GM12873 (cell line): ENCODE data around the gene CCNI.

Experiments used
- CTCF ChIP-seq: IDR thresholded peaks from 2 replicates; pipeline ENCODE4 v1.5.1; 2012; ENCODE audit warnings: low read depth, mild to moderate bottlenecking, moderate library complexity, low read length, control low read depth; ENCODE audit not compliant: insufficient read depth; ENCODE audit errors: missing control alignments

Gene CCNI

GRCh38 chr4:77021614-77022089 lies 54.1 kb downstream of the CCNI start:
- no peak for TF ChIP-seq CTCF

- no peak for TF ChIP-seq CTCF
Measured at GRCh38 chr4:77020017-77020416, 55.8 kb downstream of the CCNI start.

GRCh38 chr4:77015390-77015789 lies 60.4 kb downstream of the CCNI start:
- TF ChIP-seq CTCF, result no peak

GRCh38 chr4:77014256-77014655 lies 61.5 kb downstream of the CCNI start:
- TF ChIP-seq CTCF, result no peak

- TF ChIP-seq CTCF, result no peak
Measured at GRCh38 chr4:77012726-77013125, 63.1 kb downstream of the CCNI start.

- TF ChIP-seq CTCF, result no peak
Measured at GRCh38 chr4:77010841-77011354, 64.9 kb downstream of the CCNI start.

- no peak for TF ChIP-seq CTCF
Measured at GRCh38 chr4:77009511-77010115, 66.2 kb downstream of the CCNI start.
